Measurements from ENCODE around the gene OR51E1. TPM values are rescaled to one million over a fixed set of nuclear protein-coding genes. Genes with fewer than 3 reads are reported as not detected.

OR51E1 gene
- total RNA-seq, 1 donor from 2014 or later, result not detected

GRCh38 chr11:4684631-4685285 lies 41.0 kb downstream of the OR51E1 start:
- no peak for DNase-seq (ENCODE audit: low spot score)
- H3K4me3 Mint-ChIP-seq (ENCODE audit: unreplicated experiment), result no peak overlapping the region
- no peaks in the 10 kb centered on the region for H3K36me3 Mint-ChIP-seq (ENCODE audit: low read depth, unreplicated experiment)
- H3K27me3 Mint-ChIP-seq (ENCODE audit: unreplicated experiment), result no peaks in the 10 kb centered on the region
- TF ChIP-seq CTCF (IDR thresholded peaks at IDR 0.05; ENCODE audit: unreplicated experiment), result no peak
- no peak overlapping the region for H3K27ac Mint-ChIP-seq (ENCODE audit: unreplicated experiment)
- H3K4me1 Mint-ChIP-seq (ENCODE audit: unreplicated experiment), result no peaks in the 10 kb centered on the region
- H3K9me3 Mint-ChIP-seq (ENCODE audit: unreplicated experiment), result no peaks in the 10 kb centered on the region

GRCh38 chr11:4695442-4695841 lies 51.7 kb downstream of the OR51E1 start:
- H3K4me3 Mint-ChIP-seq (ENCODE audit: unreplicated experiment), result no peak overlapping the region
- no peak for DNase-seq (ENCODE audit: low spot score)
- TF ChIP-seq CTCF (IDR thresholded peaks at IDR 0.05; ENCODE audit: unreplicated experiment), result no peak
- H3K27me3 Mint-ChIP-seq (ENCODE audit: unreplicated experiment), result peaks cover 1% of the 10 kb centered on the region
- no peak overlapping the region for H3K27ac Mint-ChIP-seq (ENCODE audit: unreplicated experiment)
- no peaks in the 10 kb centered on the region for H3K9me3 Mint-ChIP-seq (ENCODE audit: unreplicated experiment)
- H3K36me3 Mint-ChIP-seq (ENCODE audit: low read depth, unreplicated experiment), result no peaks in the 10 kb centered on the region
- H3K4me1 Mint-ChIP-seq (ENCODE audit: unreplicated experiment), result no peaks in the 10 kb centered on the region

GRCh38 chr11:4697585-4697984 lies 53.8 kb downstream of the OR51E1 start, which contains the start of gene OR51E2:
TSS of gene OR51E2 (minus strand) at chr11:4697853. CDS start at chr11:4682711, 15,142 bp downstream.
- no peak for TF ChIP-seq CTCF (IDR thresholded peaks at IDR 0.05; ENCODE audit: unreplicated experiment)
- no peaks in the 10 kb centered on the region for H3K36me3 Mint-ChIP-seq (ENCODE audit: low read depth, unreplicated experiment)
- H3K4me3 Mint-ChIP-seq (ENCODE audit: unreplicated experiment), result no peak within 1 kb of the TSS
- H3K4me1 Mint-ChIP-seq (ENCODE audit: unreplicated experiment), result no peaks in the 10 kb centered on the region
- DNase-seq (ENCODE audit: low spot score), result no peak
- H3K27me3 Mint-ChIP-seq (ENCODE audit: unreplicated experiment), result no peaks in the 10 kb centered on the region
- no peak within 1 kb of the TSS for H3K27ac Mint-ChIP-seq (ENCODE audit: unreplicated experiment)
- no peaks in the 10 kb centered on the region for H3K9me3 Mint-ChIP-seq (ENCODE audit: unreplicated experiment)

GRCh38 chr11:4699697-4700435 lies 56.1 kb downstream of the OR51E1 start:
- H3K27me3 Mint-ChIP-seq (ENCODE audit: unreplicated experiment), result peaks cover 2% of the 10 kb centered on the region
- no peaks in the 10 kb centered on the region for H3K9me3 Mint-ChIP-seq (ENCODE audit: unreplicated experiment)
- DNase-seq (ENCODE audit: low spot score), result no peak
- H3K4me3 Mint-ChIP-seq (ENCODE audit: unreplicated experiment), result no peak overlapping the region
- H3K27ac Mint-ChIP-seq (ENCODE audit: unreplicated experiment), result no peak overlapping the region
- H3K36me3 Mint-ChIP-seq (ENCODE audit: low read depth, unreplicated experiment), result no peaks in the 10 kb centered on the region
- no peak for TF ChIP-seq CTCF (IDR thresholded peaks at IDR 0.05; ENCODE audit: unreplicated experiment)
- peaks cover 9% of the 10 kb centered on the region for H3K4me1 Mint-ChIP-seq (ENCODE audit: unreplicated experiment)

GRCh38 chr11:4700436-4700820 lies 56.6 kb downstream of the OR51E1 start:
- no peak for TF ChIP-seq CTCF (IDR thresholded peaks at IDR 0.05; ENCODE audit: unreplicated experiment)
- Mint-ChIP-seq H3K9me3 (ENCODE audit: unreplicated experiment) (no peaks in the 10 kb centered on the region), H3K27me3 (ENCODE audit: unreplicated experiment) (peaks cover 2% of the 10 kb centered on the region)

More at GRCh38 chr11:4700436-4700820, 56.6 kb downstream of the OR51E1 start:
- H3K4me1 Mint-ChIP-seq (ENCODE audit: unreplicated experiment), result peaks cover 9% of the 10 kb centered on the region
- no peak overlapping the region for H3K4me3 Mint-ChIP-seq (ENCODE audit: unreplicated experiment)
- DNase-seq (ENCODE audit: low spot score), result no peak
- H3K27ac Mint-ChIP-seq (ENCODE audit: unreplicated experiment), result no peak overlapping the region
- no peaks in the 10 kb centered on the region for H3K36me3 Mint-ChIP-seq (ENCODE audit: low read depth, unreplicated experiment)
